ENCODE data around the gene TAAR5.
A peak's percentile ranks its signal among the peaks of the same experiment; 100 is the strongest.
"Not testable (repeated sequence)": the region's sequence is repeated elsewhere in the genome, so short reads cannot be mapped to it uniquely, and the experiment has no call there.

TAAR5 gene

DNA sequence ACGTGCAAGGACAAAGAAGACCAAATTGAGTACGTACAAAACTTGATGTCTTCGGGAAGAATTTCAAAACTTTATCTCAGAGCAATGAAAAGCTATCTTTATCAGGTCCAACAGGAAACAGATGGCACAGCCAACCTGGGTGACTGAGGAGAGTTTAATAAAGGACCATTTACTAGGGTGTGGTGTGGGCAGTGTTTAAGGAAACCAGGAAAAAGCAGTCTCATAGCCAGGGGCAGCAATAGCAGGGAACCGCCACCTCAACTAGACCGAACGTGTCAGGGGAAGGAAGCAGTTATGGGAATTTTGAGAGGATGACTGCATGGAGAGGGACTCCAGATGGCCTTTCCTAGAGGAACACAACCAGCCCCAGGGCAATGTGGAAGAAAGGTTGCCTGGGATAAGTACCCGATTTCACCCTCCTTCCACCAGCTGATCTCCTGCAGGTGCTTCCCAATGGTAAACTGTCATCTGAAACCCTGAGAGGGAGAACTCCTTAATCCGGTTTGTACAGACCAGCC is 15.2 kb upstream of the TAAR5 start:
- in situ Hi-C loops (cut with HindIII; ENCODE audit: low pct_unique_long_range_greater_than_20kb, low sequenced_read_pairs): no loop called here
- no peak for TF ChIP-seq JUND (IDR thresholded peaks at IDR 0.05; ENCODE audit: low read depth)

DNA sequence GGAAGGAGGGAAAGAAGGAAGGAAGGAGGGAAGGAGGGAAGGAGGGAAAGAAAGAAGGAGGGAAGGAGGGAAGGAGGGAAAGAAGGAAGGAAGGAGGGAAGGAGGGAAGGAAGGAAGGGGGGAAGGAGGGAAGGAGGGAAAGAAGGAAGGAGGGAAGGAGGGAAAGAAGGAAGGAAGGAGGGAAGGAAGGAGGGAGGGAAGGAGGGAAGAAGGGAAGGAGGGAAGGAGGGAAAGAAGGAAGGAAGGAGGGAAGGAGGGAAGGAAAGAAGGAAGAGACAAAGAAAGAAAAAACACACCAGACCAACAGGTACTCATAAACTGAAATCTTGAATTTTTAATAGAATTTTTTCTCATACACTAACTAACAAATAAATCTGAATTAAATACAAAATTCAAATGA is 11.4 kb upstream of the TAAR5 start:
- in situ Hi-C loops (cut with HindIII; ENCODE audit: low pct_unique_long_range_greater_than_20kb, low sequenced_read_pairs); DNase-seq (ENCODE audit: low read depth in 1 of 2, low spot score in 1 of 2): not testable (repeated sequence)

More for the DNA sequence above, 15.2 kb upstream of the TAAR5 start:
- DNase-seq (ENCODE audit: low read depth in 1 of 2, low spot score in 1 of 2): no peak

DNA sequence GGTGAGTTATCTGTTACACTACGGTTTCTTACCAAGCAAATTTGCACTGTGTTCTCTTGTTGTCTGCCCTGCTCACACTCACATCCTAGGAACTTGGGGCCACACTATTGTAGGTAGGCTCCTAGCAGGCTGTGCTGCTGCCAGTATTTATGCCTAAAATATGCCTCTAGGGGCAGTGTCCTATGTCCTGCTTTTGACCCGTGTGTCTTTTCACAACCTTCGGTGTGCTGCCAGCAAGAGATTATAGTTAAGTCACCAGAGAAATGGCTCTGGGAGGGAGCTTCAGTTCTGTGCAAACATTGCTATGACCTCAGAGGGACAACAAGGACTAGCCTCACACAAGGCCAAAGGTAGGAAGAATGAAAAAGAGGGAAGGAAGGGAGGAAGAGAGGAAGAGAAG is 8.9 kb upstream of the TAAR5 start:
- in situ Hi-C loops (cut with HindIII; ENCODE audit: low pct_unique_long_range_greater_than_20kb, low sequenced_read_pairs): no loop called here
- DNase-seq (ENCODE audit: low read depth in 1 of 2, low spot score in 1 of 2): peak in 1 of 2 experiments; percentile 46
- TF ChIP-seq JUND (IDR thresholded peaks at IDR 0.05; ENCODE audit: low read depth): no peak

DNA sequence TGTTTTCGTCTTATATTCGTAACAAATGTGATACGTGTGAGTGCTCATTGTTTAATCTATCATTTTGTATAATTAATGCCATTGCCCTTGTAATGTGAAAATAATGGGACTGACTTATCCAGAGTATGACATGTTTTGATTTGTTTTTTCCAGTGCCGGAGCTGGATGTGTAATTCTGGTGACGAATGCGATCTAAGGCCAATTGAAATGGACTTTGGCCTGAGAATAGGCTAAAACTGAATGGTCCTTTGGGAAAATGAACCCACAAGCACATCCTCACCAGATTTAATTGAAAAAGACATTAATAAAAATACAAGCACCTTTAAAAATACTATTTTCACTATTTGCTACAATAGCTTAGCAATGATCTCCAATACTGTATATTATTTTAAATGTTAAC is 6.7 kb upstream of the TAAR5 start:
- TF ChIP-seq JUND (IDR thresholded peaks at IDR 0.05; ENCODE audit: low read depth): no peak
- no peak for DNase-seq (ENCODE audit: low read depth in 1 of 2, low spot score in 1 of 2)
- in situ Hi-C loops (cut with HindIII; ENCODE audit: low pct_unique_long_range_greater_than_20kb, low sequenced_read_pairs): no loop called here

DNA sequence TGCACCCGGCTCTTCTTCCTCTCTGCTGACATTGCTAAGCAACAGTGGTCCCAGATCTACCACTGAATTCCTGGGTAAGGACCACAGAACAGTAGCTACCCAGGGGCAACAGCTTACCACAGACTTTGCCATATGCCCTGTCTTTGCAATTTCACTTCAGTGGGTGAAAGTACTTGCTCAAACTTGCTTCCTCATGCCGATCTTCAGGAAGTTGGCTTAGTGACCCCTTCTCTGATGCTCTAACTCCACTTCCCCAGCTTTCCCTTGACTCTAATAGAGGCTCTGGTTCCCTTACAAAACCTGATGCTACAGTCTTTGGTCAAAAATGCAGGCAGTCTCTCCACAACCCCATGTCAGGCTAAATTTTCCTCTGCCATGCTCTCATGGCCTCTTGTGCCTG is 3.3 kb upstream of the TAAR5 start:
- in situ Hi-C loops (cut with HindIII; ENCODE audit: low pct_unique_long_range_greater_than_20kb, low sequenced_read_pairs): no loop called here

DNA sequence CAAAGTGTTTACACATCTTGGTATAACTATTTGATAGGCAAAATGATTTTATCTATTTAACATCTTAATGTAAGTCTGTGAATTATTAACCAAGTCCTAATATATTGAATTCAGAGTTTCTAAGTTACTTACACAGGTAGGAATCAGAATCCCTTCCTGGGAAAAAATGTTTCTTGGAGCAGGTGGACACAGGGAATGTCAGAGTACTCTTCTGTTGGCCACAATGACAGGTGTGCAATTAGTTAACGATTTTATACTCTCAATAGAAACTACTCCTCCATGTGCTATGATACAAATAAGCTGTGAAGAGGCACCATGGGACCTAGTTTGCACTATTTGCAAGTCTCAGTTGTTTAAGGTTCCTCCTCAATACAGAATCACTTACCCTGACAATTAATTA is 821 bp upstream of the TAAR5 start:
- no peak for TF ChIP-seq JUND (IDR thresholded peaks at IDR 0.05; ENCODE audit: low read depth)

More for the DNA sequence above, 3.3 kb upstream of the TAAR5 start:
- no peak for TF ChIP-seq JUND (IDR thresholded peaks at IDR 0.05; ENCODE audit: low read depth)
- no peak for DNase-seq (ENCODE audit: low read depth in 1 of 2, low spot score in 1 of 2)

DNA sequence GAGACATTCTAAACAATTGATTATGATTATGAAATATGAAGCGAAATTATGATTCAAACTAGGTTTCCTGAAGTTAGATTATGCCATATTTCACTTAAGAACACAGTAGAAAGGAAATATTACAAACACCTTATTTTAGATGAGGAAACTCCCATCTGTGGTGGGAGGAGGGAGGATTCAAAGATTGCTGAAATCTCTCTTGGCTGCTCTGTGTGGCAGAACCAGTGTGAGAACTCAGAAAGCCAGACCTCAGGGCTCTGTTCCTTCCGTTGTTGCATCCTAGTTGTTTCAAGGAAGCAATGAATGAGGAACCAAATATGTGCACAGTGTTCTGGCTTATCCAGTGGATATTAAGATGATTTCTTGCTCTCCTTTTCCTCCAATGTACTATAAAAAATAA is 2.1 kb downstream of the TAAR5 start:
- in situ Hi-C loops (cut with HindIII; ENCODE audit: low pct_unique_long_range_greater_than_20kb, low sequenced_read_pairs): no loop called here
- no peak for TF ChIP-seq JUND (IDR thresholded peaks at IDR 0.05; ENCODE audit: low read depth)
- DNase-seq (ENCODE audit: low read depth in 1 of 2, low spot score in 1 of 2): no peak

More for the DNA sequence above, 821 bp upstream of the TAAR5 start:
- in situ Hi-C loops (cut with HindIII; ENCODE audit: low pct_unique_long_range_greater_than_20kb, low sequenced_read_pairs): no loop called here
- DNase-seq (ENCODE audit: low read depth in 1 of 2, low spot score in 1 of 2): no peak

DNA sequence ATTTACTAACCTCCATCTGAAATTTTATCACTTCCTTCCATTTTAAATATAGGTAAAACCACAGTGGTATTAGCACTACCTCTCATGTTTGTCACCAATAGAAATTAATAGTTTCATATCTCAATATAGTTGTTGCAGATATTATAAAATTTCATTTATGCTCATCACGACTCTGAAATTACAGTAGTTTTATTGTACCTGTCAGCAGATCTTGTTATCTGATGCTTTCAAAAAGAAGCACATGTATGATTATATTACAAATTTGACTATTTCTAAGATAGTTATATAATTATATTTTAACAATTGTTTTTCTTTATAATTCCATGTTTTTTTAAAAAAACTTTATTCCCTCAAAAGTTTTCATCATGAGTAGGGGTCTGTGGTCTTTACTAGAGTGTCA is 4.8 kb downstream of the TAAR5 start:
- TF ChIP-seq JUND (IDR thresholded peaks at IDR 0.05; ENCODE audit: low read depth): no peak
- no peak for DNase-seq (ENCODE audit: low read depth in 1 of 2, low spot score in 1 of 2)
- in situ Hi-C loops (cut with HindIII; ENCODE audit: low pct_unique_long_range_greater_than_20kb, low sequenced_read_pairs): no loop called here

DNA sequence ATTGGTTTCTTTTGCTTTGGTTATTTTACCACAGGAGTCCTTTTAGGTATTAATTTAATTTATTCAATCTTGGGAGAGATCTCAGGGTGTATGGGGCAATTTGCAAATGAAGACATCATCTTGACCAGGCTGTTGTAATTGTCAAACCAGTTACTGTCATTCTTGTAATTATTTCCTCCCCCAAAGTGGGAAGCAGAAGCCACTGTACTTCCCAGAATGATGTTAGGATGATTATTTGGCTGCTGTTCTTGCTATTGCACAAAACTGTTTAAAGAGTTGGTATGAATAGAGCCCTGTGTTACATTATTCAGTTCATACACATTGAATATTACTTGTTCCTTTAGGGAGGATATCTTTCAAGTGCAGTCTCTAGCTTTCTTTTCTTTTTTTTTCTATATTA is 17.8 kb downstream of the TAAR5 start:
- in situ Hi-C loops (cut with HindIII; ENCODE audit: low pct_unique_long_range_greater_than_20kb, low sequenced_read_pairs): no loop called here
- DNase-seq (ENCODE audit: low read depth in 1 of 2, low spot score in 1 of 2): no peak

DNA sequence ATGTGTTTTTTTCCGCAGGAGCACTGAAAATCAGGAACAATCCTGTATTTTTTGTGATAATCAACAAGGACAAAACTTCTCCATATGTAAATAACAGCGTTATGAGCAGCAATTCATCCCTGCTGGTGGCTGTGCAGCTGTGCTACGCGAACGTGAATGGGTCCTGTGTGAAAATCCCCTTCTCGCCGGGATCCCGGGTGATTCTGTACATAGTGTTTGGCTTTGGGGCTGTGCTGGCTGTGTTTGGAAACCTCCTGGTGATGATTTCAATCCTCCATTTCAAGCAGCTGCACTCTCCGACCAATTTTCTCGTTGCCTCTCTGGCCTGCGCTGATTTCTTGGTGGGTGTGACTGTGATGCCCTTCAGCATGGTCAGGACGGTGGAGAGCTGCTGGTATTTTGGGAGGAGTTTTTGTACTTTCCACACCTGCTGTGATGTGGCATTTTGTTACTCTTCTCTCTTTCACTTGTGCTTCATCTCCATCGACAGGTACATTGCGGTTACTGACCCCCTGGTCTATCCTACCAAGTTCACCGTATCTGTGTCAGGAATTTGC is 19.2 kb downstream of the TAAR5 start, which contains the start of gene TAAR6:
TAAR6 (plus strand) TSS at position 102 of the 557 bp plus-strand sequence; CDS start at position 102, 0 bp downstream.
- no peak for DNase-seq (ENCODE audit: low read depth in 1 of 2, low spot score in 1 of 2)
- in situ Hi-C loops (cut with HindIII; ENCODE audit: low pct_unique_long_range_greater_than_20kb, low sequenced_read_pairs): no loop called here
- TF ChIP-seq JUND (IDR thresholded peaks at IDR 0.05; ENCODE audit: low read depth): no peak

More for the DNA sequence above, 17.8 kb downstream of the TAAR5 start:
- no peak for TF ChIP-seq JUND (IDR thresholded peaks at IDR 0.05; ENCODE audit: low read depth)

DNA sequence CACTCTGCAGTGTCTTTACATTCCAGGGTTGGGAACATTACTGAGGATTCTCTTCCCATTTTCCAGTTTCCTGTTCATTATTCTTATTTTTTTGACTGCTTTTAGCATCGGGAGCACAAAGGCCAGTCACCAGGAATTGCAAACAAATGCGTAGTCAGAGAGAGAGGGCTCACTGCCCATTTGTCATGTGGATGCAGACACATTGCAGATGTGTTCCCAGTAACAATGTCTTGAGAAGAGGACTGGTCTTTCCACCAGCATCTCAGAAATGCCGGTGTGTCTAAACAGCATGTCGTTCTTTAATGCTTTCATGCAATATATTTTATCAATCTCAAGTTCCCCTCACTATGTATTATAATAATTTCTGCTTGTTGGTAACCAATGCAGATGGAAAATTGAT is 20.4 kb downstream of the TAAR5 start:
- in situ Hi-C loops (cut with HindIII; ENCODE audit: low pct_unique_long_range_greater_than_20kb, low sequenced_read_pairs): no loop called here
- TF ChIP-seq JUND (IDR thresholded peaks at IDR 0.05; ENCODE audit: low read depth): no peak
- no peak for DNase-seq (ENCODE audit: low read depth in 1 of 2, low spot score in 1 of 2)

DNA sequence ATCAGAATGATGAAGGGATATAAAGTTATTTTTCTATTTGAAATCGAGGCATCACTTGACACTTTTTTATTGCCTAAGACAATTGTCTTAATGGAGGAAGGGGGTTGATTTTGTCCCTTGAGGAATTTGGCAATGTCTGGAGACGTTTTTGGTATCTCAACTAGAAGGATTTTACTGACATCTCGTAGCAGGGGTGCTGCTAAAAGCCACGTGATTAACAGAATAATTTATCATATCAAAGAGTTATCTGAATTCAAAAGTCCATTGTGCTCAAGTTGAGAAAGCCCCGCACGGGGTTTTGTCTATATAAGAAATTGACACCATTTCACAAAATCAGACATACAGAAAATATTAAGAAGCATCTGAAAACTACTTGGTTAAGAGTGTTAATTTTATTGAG is 20.9 kb downstream of the TAAR5 start:
- in situ Hi-C loops (cut with HindIII; ENCODE audit: low pct_unique_long_range_greater_than_20kb, low sequenced_read_pairs): no loop called here
- no peak for TF ChIP-seq JUND (IDR thresholded peaks at IDR 0.05; ENCODE audit: low read depth)

DNA sequence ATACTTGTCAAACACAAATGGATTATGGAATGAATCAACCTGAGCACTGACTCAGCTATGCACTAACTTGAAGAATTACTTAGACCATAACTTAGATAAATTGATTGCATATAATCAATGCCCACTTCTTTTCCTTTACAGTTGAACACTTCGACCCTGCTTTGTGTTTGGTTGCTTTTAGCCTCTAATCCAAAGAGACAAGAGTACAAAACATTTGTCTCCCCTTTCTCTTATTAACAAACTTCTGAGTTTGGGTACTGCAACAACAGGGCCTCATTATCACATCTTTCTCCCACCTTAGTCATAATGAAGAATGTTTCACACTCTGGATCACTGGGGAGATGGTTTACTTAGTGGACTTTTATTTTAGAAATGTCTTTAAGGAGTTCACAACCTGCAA is 22.0 kb downstream of the TAAR5 start:
- no peak for DNase-seq (ENCODE audit: low read depth in 1 of 2, low spot score in 1 of 2)
- TF ChIP-seq JUND (IDR thresholded peaks at IDR 0.05; ENCODE audit: low read depth): no peak
- in situ Hi-C loops (cut with HindIII; ENCODE audit: low pct_unique_long_range_greater_than_20kb, low sequenced_read_pairs): no loop called here

More for the DNA sequence above, 20.9 kb downstream of the TAAR5 start:
- DNase-seq (ENCODE audit: low read depth in 1 of 2, low spot score in 1 of 2): no peak

DNA sequence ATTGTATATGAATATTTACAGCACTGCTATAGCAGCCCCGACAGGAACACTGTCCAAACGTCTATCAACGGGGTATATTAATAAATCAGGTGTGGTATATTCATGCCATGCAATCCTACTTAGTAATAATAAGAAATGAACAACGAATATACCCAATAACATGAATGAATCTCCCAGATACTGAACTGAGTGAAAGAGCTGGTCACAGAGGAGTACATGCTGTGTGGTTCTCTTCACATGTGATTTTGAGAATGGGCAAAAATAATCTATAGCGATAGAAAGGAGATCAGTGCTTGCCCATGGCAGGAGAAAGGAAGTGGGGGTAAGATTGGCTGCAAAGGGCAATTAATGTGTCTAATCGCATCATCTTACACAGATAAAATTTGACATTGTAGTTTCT is 23.1 kb downstream of the TAAR5 start:
- in situ Hi-C loops (cut with HindIII; ENCODE audit: low pct_unique_long_range_greater_than_20kb, low sequenced_read_pairs): no loop called here
- DNase-seq (ENCODE audit: low read depth in 1 of 2, low spot score in 1 of 2): no peak
- no peak for TF ChIP-seq JUND (IDR thresholded peaks at IDR 0.05; ENCODE audit: low read depth)

DNA sequence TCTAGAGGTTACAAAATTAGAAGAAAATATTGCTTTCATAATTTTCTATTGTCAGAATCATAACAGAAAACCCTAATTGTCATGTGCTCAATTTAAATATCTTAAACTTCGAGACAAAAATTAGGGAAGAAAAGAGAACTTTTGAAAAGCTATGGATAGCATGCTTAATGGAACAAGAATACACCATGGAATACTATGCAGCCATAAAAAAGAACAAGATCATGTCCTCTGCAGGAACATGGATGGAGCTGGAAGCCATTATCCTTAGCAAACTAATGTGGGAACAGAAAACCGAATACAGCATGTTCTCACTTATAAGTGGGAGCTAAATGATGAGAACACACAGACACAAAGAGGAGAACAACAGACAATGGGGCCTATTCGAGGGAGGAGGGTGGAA is 29.5 kb downstream of the TAAR5 start:
- in situ Hi-C loops (cut with HindIII; ENCODE audit: low pct_unique_long_range_greater_than_20kb, low sequenced_read_pairs); DNase-seq (ENCODE audit: low read depth in 1 of 2, low spot score in 1 of 2): not testable (repeated sequence)

Measured in T47D (cell line).